LNCAP (cell line): Measurements from ENCODE around the gene AADAT.

Experiments
- CTCF ChIP-seq: fragments of 450-650 bp; IDR thresholded peaks from 2 replicates; pipeline ENCODE4 v1.5.1; 2017; ENCODE audit warnings: mild to moderate bottlenecking

The AADAT gene

GRCh38 chr4:170089668-170090351, at the start of gene AADAT:
TSS of gene AADAT (minus strand) at chr4:170089956. CDS start at chr4:170089690, 266 bp downstream.
- TF ChIP-seq CTCF: peak; percentile 76

GRCh38 chr4:170138580-170139194, 48.9 kb upstream of the AADAT start:
- TF ChIP-seq CTCF: peak; percentile 62

GRCh38 chr4:170137927-170138326, 48.2 kb upstream of the AADAT start:
- no peak for TF ChIP-seq CTCF

- no peak for TF ChIP-seq CTCF
These were observed 47.7 kb upstream of the AADAT start for GRCh38 chr4:170137466-170137865.

GRCh38 chr4:170134821-170135220, 45.1 kb upstream of the AADAT start:
- no peak for TF ChIP-seq CTCF

- TF ChIP-seq CTCF: no peak
These were observed 38.6 kb upstream of the AADAT start for GRCh38 chr4:170128219-170128804.

GRCh38 chr4:170127758-170128157, 38.0 kb upstream of the AADAT start:
- TF ChIP-seq CTCF: no peak
